Inflammatory macrophage (primary cell): Measurements from ENCODE around the gene CCDC14.
"Not testable (repeated sequence)": the region's sequence is repeated elsewhere in the genome, so short reads cannot be mapped to it uniquely, and the experiment has no call there.

ENCODE experiments used
- DNase-seq, 2 donors: peaks; one replicate each; pipeline ENCODE4 v3.0.0-alpha.2; 2020 to 2022

CCDC14 gene

DNA sequence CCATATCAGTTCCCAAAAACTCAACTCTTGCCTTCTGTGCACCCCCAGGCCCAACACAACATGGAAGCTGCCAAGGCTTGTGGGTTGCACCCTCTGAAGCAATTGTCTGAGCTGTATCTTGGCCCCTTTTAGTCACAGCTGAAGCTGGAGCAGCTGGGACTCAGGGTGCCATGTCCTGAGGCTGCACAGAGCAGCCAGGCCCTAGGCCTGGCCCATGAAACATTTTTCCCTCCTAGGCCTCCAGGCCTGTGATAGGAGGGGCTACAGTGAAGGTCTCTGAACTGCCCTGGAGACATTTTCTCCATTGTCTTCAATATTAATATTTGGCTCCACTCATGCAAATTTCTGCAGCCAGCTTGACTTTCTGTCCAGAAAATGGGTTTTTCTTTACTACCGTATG is 68.8 kb downstream of the CCDC14 start:
- DNase-seq: no peak

GRCh38 chr3:123890991-123891390 is 70.0 kb downstream of the CCDC14 start:
- DNase-seq: not testable (repeated sequence)

- DNase-seq: not testable (repeated sequence)
These were observed 70.9 kb downstream of the CCDC14 start for GRCh38 chr3:123890162-123890561.

DNA sequence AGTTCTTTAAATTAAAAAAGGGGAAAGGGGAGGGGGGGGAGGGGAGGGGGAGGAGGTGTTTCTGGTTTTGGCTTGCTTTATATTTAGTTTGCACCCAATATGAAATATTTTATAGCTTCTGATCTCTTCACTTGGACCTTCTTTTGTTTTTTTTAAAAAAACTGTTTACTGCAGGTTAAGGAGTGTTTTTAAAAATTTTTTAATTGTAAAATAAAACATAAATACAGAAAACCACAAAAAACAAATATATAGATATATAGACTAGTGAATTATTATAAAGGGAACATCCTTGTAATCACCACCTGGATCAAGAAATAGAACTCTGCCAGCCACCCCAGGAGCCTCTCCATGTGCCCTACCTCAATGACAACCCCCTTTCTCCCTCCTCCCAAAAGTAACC is 76.0 kb downstream of the CCDC14 start:
- DNase-seq: no peak

GRCh38 chr3:123884203-123884831 is 76.7 kb downstream of the CCDC14 start, which contains the start of gene MYLK:
Gene MYLK (minus strand): TSS chr3:123884332. CDS start chr3:123793841, 90,491 bp downstream.
- peak; percentile 56 to 61 for DNase-seq

GRCh38 chr3:123883701-123884202 is 77.3 kb downstream of the CCDC14 start:
- DNase-seq: no peak

GRCh38 chr3:123883111-123883510 is 77.9 kb downstream of the CCDC14 start:
- DNase-seq: no peak

DNA sequence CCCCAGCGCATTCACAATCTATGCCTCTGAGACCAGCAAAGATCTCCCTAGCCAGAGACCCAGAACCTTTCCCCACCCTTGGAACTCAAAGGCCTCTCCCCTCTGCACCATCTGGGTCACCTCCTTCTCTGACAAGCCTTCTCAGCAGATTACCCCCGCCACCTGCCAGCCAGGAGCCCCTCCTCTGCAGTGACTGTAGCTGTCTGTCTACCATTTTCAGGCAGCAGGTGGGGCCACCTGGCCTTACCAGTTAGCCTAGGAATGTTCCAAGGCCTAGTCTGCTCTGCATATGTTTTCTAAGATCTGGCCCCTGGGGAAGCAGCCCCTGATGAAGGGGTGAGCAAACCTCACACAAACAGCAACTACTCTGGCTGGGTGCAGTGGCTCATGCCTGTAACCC is 79.3 kb downstream of the CCDC14 start:
- DNase-seq: no peak

- peak; percentile 19 to 23 for DNase-seq
These were observed 79.9 kb downstream of the CCDC14 start for GRCh38 chr3:123880998-123881561.

- DNase-seq: no peak
These were observed 82.2 kb downstream of the CCDC14 start for GRCh38 chr3:123878807-123879206.

- no peak for DNase-seq
These were observed 83.1 kb downstream of the CCDC14 start for GRCh38 chr3:123877965-123878364.

- no peak for DNase-seq
These were observed 83.6 kb downstream of the CCDC14 start for GRCh38 chr3:123877466-123877865.

- DNase-seq: no peak
These were observed 84.2 kb downstream of the CCDC14 start for GRCh38 chr3:123876858-123877257.

DNA sequence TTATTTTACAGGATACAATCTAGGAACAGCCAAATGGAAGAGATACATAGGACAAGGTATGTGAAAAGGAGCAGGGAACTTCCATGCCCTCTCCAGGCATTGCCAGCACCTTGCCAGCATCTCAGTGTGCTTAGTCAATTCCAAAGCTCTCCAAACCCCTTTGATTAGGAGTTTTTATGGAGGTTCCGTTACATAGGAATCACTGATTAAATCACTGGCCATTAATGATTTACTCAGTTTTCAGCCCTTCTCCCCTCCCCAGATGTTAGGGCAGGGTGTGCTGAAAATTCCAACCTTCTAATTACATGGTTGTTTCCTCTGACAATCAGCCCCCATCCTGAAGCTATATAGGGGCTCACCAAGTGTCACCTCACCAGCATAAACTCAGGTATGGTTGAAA is 88.4 kb downstream of the CCDC14 start:
- no peak for DNase-seq

- no peak for DNase-seq
These were observed 89.1 kb downstream of the CCDC14 start for GRCh38 chr3:123871946-123872345.

DNA sequence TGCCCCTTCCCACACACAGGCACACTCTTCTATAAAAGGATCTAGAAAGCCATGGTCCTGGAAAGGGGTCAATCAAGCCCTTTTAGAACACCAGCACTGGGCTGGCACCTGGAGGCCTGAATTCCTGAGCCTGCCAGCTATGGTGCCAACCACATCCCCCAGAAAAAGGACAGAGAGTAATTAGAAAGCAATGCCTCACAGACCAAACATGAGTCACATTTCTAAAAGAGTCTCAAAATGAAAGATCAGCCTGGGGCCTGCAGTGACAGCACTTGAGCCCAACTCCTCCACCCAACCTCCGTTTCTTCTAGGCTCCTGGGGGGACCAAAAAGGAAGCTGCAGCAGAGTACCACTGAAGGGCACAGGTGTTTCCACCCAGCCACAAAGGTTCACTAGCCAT is 91.0 kb downstream of the CCDC14 start:
- no peak for DNase-seq

GRCh38 chr3:123869165-123869564 is 91.9 kb downstream of the CCDC14 start:
- DNase-seq: no peak

- DNase-seq: no peak
These were observed 96.3 kb downstream of the CCDC14 start for GRCh38 chr3:123864706-123865105.
